Stimulated activated CD8-positive, alpha-beta memory T cell treated with anti-CD3 and anti-CD28 coated beads, Interleukin-7, amount 100 ng/mL, for 4 hours (primary cell): ENCODE results near the gene NXPH4.
A peak's percentile ranks its signal among the peaks of the same experiment; 100 is the strongest.

Experiments
- DNase-seq, 2 donors: peaks; one replicate each; pipeline ENCODE4 v3.0.0-alpha.2; 2020; ENCODE audit warnings: low read depth in 2 of 2

Gene NXPH4

GRCh38 chr12:57203791-57204190 is 12.8 kb upstream of the NXPH4 start:
- DNase-seq, result no peak

DNA sequence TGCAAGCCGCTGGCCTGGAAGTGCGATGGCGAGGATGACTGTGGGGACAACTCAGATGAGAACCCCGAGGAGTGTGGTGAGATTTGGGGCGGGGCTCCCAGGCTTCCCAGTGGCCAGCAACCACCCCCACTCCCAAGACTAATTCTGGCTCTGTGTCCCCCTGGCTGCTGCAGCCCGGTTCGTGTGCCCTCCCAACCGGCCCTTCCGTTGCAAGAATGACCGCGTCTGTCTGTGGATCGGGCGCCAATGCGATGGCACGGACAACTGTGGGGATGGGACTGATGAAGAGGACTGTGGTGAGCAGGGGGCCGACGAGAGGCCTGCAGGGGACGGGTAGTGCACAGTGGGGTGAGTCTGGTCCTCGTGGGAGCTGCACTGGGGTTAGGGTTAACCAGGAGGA is 12.1 kb upstream of the NXPH4 start:
- DNase-seq, result no peak

GRCh38 chr12:57205186-57205585 is 11.4 kb upstream of the NXPH4 start:
- no peak for DNase-seq

DNA sequence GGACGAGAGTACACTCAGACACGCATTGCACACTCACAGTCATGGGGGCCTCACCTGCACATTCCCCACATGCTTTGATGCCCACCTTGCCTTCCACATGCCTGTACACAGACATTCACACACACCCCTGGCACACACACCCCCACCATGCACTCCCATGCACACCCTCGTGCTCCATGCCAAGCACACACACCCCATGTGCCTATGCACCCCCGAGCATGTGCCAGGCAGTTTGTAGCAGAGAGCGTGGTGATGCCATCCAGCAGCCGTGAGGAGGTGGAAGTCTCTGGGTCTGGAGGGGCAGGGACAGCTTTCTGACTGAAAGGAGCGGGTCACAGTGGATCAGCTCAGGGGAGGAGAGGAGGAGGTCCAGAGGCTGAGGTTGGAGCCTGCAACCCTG is 10.7 kb upstream of the NXPH4 start:
- no peak for DNase-seq

DNA sequence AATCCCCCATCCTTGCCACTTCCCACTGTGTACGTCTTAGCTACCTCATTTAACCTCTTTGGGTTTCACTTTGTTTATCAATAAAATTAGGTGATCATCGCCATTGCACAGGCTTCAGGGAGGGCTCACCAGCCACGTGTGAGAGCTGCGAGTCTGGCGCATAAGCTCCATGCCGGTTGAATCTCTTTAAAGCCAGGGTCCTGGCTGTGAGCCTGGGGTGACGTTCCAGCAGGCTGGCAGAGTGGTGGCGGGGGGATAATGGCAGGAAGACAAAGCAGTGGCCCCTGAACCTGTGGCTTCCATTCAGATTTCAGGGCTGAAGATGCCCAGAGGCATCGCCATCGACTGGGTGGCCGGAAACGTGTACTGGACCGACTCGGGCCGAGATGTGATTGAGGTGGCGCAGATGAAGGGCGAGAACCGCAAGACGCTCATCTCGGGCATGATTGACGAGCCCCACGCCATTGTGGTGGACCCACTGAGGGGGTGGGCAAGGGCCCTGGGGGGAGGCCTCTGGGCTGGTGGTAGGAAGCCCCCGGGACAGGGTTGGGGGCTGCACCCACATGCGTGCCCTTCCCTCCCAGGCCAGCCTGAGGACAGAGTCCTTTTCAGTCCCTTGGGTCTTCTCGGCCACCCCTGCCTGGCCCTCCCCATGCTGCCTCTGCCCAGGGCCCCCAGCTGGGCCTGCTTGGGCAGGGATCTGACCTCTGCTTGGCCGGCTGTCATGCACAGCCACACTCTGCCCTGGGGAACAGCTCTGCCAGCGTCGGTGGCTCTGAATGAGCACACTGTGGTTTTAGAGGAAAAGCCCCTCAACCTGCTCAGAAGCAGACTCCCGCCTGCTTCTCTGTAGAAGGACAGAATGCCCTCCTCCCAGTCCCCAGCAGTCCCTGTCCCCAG is 8.6 kb upstream of the NXPH4 start:
- no peak for DNase-seq

- DNase-seq, result no peak
Measured at GRCh38 chr12:57208631-57209282, 7.8 kb upstream of the NXPH4 start.

GRCh38 chr12:57209916-57210315 is 6.7 kb upstream of the NXPH4 start:
- DNase-seq, result no peak

DNA sequence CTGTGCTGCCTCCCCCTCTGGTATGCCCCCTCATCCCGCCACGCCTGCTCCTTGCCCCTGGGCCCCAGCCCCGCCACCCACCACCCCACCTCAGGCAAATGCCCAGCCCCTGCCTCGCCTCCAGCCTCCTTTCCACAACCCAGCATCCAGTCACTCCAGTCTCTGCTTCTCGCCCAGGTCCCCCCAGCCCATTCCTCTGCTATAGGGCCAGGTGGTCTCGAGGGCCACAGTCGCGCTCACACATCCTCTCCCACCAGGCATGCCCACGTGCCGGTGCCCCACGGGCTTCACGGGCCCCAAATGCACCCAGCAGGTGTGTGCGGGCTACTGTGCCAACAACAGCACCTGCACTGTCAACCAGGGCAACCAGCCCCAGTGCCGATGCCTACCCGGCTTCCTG is 6.1 kb upstream of the NXPH4 start:
- DNase-seq, result no peak

DNA sequence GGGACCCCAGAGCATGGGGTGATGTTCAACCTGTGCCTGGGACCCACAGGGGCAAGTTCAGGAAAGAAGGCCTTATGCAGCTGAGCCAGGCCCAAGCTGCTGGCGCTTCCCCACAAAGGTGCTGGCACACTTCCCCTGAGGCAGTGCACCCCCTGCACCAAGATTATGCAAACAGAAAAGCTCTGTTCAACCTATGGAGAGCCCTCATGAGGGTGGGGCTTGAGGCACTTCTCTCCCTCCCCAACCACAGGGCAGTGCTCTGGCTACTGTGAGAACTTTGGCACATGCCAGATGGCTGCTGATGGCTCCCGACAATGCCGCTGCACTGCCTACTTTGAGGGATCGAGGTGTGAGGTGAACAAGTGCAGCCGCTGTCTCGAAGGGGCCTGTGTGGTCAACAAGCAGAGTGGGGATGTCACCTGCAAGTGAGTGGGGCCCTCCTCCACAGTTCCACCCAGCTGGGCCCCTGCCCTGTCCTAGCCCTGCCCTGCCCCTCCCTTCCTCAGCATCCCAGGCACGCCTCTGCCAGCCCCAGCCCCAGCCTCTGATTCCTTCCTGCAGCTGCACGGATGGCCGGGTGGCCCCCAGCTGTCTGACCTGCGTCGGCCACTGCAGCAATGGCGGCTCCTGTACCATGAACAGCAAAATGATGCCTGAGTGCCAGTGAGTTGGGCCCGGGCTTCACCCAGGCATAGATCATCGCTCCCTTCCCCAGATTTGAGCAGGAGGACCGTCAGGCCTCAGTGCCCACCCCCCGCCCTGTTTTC is 5.5 kb upstream of the NXPH4 start:
- no peak for DNase-seq

- DNase-seq, result no peak
Measured at GRCh38 chr12:57211791-57212700, 4.5 kb upstream of the NXPH4 start.

DNA sequence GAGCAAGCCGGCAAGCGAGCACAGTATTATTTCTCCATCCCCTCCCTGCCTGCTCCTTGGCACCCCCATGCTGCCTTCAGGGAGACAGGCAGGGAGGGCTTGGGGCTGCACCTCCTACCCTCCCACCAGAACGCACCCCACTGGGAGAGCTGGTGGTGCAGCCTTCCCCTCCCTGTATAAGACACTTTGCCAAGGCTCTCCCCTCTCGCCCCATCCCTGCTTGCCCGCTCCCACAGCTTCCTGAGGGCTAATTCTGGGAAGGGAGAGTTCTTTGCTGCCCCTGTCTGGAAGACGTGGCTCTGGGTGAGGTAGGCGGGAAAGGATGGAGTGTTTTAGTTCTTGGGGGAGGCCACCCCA is 3.9 kb upstream of the NXPH4 start:
- DNase-seq, result no peak

- peak; percentile 70 to 72 for DNase-seq
Measured at GRCh38 chr12:57213058-57213715, 3.4 kb upstream of the NXPH4 start.

DNA sequence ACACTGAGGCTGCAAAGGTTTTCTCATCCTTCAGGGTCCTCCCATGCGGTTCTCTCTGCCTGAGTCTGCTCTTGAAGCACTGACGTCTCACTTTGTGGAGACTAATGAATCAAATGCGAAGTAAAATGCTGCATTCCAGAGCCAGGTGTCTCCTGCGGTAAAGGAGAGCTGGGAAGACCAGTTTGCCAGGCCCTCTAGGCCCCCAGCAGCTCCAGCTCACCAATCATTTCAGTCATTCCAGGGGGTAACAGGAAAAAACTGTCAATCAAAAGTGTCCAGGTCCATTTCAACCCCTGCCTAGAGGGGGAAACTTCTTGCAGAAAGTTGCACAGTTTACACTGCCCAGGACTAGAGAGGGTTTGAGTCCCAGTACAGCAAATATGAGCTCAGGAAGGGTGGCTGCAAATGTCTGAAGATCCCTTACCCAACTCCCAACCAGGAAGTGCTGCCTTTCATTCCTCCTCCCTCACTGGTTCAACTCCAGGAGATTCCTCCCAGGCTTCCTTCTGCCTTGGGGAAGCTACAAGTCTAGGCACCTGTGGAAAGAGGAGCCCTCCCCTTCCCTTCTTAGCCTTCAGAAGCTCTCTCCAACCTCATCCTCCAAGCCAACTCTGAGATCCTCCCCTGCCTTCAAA is 2.7 kb upstream of the NXPH4 start:
- no peak for DNase-seq

DNA sequence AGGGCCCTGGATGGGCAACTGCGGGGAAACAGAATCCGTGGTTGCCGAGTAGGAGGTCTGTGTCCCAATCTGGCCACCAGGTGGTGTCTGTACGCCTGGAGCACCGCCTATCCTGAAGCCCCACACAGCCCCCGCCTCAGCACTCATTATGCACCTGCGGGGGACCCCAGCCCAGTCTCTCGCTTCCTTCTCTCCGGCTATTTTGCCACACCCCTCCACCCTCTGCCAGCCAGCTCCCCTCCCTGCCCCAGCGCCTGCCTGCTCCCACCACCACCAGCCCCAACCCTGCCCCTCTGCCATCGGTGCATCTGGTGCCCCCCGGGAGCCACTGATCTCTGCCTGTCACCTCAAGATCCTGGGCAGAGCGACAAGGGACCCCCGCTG is 2.2 kb upstream of the NXPH4 start:
- peak in 1 of 2 donors; percentile 52 for DNase-seq

GRCh38 chr12:57215065-57215464 is 1.5 kb upstream of the NXPH4 start:
- DNase-seq, result no peak

- no peak for DNase-seq
Measured at GRCh38 chr12:57215668-57216013, 953 bp upstream of the NXPH4 start.

DNA sequence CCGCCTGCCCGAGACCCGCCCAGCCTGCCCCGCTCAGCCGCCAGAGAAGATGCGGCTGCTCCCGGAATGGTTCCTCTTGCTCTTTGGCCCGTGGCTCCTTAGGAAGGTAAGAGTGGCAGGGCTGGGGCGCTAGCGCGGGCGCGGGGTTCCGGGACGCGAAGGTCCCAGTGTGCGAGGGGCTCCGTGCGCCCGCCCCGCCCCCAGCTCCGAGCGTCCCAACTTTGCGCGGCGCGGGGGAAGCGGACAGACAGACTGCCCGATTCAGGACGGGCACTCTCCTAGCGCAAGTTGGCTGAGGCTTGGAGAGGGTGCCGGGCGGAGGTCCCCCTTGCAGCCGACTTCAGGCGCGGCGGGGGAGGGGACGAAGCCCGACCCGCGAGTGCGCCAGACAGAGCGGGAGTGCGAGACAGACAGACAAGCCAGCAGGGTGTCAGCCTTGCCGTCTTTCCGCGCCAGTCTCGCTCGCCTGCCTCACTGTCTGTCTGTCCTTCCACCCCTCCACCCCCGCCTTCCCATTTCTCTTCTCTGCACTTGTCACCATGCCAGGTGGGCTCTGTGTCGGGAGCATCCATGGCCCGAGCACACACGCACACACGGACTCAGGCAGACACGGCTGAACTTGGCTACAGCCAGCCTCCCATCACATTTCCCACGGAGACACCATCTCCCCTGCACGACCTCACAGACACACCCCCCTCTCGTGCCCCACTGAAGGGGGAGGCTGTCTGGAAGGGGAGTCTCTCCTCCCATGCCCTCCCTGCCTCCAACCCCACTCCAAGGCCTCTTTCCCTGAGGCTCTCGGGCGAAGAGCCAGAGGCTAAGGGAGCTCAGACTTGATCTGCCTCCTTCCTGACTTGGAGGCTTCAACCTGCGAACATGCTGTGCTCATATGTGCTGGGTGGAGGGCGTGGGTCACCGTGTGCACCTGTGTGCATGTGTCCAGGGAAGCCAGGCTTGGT is 606 bp downstream of the NXPH4 start:
- no peak for DNase-seq

DNA sequence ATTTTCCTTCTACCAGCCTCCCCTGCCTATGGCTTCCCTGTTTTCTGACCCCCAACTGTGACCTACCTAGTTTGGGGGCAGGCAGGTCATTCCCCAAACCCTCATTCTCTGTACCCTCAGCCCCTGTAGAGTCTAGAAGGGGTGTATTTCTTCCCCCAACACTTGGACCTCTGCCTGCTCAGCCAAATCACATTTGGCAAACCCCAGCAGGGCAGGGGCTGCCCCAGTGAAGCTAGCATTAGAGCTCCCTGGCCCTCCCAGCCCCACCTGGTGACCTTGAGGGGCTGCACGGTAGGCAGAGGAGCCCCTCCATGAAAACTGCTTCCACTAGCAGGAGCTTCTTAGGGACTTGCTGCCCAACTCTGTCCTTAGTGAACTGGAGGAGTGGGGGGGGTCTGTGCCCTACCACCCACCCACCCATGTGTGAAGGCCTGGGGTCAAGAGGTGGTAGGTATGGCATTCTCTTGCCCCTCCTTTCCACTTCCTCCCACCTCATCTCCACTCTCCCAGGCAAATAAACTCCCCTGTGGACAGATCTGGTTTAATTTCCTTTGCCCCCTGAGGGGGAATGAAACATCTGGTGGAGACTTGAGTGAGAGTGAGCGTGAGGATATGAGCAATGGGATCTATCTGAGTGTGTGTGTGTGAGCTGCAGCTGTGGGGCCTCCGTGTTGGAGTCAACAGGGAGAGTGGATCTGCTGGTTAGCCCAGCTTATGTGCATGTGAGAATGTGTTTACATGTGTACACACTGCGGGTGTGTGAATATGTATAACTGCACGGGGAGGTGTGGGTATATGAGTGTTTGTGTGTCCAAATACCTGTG is 1.6 kb downstream of the NXPH4 start:
- DNase-seq, result no peak
